GM18858 (cell line): ENCODE data around the gene PLEKHA5.
A peak's percentile ranks its signal among the peaks of the same experiment; 100 is the strongest.

Source experiments
- ATAC-seq: cut with Tn5 transposase; IDR thresholded peaks from one replicate; pipeline ENCODE4 v1.9.1; 2021; ENCODE audit not compliant: unreplicated experiment

The PLEKHA5 gene

DNA sequence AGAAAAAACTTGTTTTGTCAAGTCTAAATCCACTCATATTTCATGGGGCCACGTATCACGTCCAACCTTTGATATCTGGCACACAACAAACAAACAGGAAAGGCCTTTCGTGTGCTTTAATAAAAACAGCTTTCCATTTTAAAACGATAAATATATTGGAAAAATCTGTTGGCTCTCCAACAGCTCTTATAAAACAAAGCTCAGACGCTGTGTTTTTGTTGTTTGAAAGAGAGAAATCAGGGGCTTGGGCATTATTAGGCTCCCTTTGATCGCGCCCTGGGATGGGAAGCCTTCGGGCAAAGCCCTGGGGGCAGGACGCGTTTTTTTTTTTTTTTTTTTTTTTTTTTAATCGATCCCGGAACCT lies 429 bp upstream of the PLEKHA5 start:
- ATAC-seq = no peak

DNA sequence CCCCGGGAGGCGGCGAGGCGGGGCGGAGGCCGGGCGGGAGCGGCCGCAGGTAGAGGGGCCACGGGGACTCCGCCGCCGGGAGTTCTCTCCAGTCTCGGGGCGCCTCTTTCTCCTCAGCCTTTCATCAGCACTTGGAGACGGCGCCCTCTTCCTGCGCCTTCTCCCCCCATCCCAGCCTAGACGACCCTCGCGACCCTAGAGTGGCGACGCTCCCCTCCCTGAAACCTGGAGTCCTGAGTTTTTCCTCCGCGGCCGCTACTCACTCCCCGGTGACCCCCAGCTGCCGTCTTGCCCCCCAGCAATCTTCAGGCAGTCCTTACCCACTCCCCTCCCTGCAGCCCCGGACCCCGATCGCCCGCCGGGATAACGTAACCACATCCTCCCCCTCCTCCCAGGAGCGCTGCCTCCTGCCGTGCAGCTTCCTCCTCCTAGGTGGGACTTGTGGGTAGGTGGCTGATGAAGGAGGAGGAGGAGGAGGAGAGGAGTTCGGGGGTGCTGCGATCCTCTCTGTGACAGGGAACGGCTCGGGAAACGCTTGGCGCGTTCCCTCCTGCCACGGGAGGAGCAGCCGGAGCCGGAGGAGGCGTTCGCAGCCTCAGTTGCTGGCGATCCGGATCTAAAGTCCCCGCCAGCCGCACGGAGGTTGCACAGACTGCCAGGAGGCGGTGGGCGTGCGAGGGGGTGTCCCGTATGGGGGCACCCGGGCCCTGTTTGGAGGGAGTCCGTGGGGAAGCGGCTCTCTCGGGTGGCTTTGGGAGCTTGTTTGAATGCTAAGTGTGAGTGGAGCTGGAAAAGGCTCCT lies 891 bp downstream of the PLEKHA5 start:
- no peak for ATAC-seq

DNA sequence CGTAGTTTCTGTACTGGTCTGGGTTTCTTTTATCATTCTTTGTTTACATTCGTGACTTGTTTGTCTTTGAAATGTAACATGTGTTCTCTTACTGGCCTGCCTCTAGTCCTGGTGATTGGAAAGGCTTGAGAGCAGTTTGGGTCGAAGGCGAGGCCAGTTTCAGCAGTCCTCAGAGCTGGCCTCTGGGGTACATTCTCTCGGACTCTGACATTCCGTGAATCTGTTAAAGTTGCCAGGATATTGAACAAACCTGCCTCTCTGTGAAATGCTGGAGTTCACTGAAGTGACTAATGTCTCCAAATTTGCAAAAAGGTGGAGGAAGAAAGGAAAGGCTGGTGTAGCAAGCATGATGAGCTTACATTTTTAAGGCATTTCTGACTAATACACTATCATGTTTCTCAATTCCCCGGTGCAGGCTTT lies 1.5 kb downstream of the PLEKHA5 start:
- ATAC-seq = no peak

DNA sequence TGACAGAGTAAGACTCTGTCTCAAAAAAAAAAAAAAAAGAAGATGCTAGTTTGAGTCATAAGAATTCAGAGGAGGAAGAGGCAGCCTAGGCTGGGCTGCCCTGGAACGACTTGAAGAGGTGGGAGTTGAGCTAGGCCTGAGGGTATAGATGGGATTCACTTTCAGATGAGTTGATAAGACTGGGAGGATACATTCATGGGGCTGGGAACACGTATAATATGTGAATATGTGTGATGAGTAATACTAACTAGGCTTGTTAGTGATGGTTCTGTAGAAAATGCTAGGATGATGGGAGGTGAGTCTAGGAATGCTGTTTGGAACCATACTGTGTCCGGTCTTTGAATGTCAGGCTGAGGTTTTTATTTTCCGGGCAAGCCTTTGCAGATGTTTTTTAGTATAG lies 9.0 kb downstream of the PLEKHA5 start:
- ATAC-seq = no peak

DNA sequence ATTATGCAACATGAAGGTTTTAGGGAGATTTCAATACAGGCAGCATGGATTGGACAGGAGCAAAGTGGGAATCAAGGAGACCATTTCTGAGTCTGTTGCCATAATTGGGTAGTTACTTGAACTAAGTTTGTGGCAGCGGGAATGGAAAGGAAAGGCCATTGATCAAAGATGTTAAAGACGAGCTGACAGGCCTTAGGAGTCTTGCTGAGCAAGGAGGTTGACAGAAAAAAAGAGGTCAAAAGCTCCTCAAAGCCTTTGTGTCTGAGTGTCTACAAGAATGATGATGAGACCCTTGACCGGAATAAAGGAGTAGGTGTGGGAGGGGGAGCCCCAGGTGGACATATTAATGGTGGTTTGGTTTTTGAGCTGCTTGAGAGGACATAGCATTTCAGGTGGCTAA lies 9.4 kb downstream of the PLEKHA5 start:
- ATAC-seq = no peak

DNA sequence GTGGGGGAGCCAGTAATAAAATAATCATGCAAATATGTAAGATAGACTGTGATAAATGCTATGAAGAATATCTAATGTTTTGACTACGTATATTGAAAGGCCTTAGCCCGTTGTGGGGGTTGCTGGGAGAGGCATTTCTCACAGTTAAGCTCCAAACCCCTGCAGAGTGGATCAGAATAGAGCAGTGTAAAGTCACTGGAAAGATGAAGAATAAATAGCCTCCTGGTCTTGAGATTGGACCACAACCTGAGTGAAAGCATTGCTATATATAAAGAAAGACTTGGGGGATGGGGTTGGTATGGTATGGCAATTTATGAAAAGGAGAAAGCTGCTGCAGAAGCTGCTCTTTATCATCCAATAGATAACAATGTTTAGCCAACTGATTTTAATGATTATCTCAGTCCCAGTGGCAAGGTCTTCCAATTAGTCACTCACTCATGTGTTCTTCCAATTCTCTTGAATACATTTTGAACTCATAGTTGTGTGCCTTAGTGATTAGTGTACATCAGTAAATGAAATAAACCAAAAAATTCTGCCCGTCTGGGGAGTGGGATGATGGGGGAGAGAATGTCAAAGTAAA lies 10.2 kb downstream of the PLEKHA5 start:
- no peak for ATAC-seq

DNA sequence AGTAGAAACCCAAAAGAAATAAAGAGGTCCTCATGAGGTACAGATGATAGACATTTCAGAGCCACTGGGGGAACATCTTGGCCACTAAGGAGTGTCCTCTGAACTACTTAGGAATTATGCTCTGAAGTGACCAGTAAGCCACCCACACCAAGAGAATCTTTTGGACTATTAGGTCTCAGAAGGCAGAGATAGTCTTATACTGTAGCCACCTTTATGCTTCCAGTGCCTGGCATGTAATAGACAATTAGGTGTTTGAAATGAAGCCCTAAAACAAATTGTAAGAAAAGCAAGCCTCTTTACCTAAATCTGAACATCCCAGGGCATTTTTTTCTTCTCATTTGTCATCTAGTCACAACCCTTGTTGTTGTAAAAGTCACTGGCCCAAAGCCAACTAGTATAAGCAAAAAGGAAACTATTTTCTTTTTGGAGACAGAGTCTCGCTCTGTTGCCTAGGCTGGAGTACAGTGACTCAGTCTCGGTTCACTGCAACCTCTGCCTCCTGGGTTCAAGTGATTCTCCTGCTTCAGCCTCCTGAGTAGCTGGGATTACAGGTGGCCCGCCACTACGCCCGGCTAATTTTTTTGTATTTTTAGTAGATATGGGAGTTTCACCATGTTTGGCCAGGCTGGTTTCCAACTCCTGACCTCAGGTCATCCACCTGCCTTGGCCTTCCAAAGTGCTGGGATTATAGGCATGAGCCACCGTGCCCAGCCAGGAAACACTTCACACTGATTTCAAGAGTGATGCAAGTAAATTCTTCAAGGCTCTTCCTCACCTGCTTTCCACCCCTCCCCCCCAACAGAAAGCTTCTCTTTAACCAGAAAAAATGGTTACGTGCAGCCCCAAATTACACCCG lies 11.1 kb downstream of the PLEKHA5 start:
- no peak for ATAC-seq

DNA sequence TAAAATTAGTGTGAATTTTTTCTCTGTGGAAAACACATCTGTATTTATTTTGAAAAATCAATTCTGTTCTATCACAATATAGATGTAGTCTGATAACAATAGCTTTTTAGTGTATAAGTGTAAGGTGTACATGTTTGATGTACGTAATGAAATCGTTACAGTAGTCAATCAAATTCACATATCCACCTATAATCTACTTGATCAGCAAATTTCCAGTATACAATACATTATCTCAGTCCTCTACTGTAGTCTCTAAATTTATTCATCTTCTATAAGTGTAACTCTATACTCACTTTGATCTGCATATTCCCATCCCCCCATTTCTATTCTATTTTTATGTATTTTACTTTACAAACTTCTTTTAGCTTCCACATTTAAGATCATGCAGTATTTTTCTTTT lies 13.0 kb downstream of the PLEKHA5 start:
- no peak for ATAC-seq

DNA sequence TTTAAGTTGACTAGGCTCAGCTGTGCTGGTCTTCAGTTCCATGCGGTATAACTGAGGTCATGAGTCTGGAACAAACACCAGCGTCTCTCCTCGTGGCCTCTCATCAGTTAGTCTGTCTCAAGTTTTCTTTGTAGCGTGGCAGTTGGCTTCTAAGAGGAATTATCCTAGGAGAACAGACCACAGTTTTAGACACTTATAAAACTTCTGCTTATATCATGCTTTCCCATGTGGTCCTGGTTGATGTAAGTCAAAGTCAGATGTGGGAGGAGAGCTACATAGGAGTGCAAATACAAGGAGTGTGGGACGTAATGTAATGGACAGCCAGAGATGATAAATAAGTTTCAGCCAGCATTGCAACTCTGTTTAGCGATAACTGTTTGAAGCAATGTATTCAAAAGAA lies 14.8 kb downstream of the PLEKHA5 start:
- no peak for ATAC-seq

DNA sequence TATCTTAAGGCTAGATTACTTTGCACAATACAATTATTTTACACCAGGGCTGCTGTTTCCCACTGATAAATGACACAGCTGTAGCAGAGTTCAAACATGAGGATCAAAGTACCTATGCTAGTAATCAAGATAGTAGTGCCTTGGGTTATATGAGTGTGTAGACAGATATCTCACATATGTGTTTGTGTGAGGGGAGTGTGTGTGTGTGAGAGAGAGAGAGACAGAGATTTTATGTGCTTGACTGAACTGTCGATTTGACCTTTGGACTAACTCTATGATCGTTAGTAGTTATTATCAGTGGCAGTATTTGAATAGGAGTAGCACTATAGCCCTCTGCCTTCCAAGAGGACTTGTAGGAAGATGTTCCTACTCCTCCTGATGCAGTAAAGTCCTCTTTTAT lies 15.5 kb downstream of the PLEKHA5 start:
- no peak for ATAC-seq

DNA sequence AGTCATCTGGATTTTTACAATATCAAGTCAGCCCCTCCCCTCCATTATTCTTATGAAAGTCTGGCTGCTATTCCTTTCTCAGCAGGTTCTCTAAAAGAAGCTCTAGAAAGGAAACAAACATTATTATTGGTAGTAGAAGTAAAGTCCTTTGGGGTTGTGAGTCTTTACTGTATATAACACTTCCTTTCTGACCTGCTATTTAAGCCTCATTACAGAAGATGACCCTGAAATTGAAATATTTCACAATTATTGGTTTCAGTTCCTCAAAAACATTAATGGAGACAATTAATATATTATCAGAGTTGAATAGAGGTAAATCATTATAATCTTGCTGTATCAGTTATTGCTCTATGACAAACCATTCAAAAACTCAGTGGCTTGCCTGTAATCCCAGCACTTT lies 19.3 kb downstream of the PLEKHA5 start:
- peak; percentile 49 for ATAC-seq

DNA sequence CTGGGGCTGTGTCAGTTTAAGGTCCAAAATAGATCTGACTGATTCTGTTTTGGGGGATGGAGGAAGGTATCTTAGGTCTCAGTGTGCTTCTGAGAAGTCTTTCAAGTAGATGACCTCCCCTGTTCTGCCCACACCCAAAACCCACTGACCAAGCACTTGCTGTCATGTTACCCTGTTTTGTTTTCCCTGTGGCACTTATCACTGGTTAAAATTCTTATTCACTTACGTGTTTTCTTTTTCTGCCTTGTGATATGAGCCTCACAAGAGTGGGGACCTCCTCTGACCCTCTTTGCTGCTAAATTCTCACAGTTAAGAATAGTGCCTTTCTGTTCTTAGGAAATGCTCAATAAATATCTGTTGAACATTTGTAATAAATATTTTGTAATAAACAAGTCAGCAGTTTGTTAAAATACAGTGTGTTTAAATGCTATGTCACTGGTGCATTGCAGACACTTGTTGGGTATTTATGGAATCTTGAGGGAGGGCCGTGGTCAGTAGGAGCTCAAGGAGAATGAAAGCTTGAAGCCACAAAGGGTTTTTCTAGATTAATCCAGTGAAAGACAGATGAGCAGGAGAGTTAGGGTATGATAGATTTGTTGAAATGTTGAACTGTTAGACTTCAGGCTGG lies 20.9 kb downstream of the PLEKHA5 start:
- ATAC-seq = no peak

DNA sequence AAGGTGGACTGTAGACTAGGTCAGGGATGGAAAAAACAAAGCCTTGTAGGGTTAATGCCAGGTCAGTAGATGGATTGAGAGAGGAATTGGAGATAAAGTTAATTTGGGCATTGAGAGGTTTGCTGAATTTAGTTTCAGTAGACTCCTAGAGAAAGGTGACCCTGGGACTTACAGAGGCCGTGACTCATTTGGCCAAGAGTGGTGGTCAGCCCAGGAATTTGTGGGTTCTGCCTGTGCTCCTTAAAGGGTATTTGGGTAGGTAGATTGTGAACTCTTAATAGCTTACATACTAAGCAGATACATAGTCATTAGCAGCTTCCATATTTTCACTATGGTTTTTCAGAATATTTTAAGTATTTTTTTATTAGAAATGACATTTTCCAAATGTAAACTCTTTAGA lies 21.8 kb downstream of the PLEKHA5 start:
- no peak for ATAC-seq

DNA sequence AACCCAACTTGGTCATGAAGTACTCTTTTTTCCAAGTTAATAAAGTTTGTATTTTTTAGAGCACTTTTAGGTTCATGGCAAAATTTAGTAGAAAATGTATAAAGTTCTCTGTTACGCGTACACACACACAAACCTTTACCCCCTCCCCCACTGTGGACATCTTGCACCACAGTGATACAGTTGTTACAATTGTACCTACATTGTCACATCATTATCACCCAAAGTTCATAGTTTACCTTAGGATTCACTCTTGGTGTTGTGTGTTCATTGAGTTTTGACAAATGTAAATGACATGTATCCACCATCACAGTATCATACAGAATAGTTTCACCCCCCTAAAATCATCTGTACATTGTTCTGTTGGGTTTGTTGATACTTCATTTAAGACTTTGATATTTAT lies 23.9 kb downstream of the PLEKHA5 start:
- no peak for ATAC-seq

DNA sequence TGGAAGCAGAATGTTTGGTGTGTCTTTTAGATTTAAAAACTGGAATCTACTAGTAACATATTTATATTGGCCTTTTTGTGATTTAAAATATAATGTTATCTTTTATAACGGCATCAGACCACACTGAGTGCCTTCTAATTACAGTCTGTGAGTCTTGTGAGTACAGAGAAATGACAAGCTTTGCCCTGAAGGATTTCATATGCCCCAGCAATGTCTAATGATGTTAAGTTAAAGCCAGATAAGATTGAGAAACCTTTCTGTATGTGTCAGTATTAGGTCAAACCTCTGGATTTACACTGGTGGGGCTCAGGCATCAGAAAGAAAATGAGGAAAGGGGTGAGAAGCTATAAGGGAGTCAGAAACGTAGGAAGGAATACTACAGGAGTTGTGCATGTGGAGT lies 25.2 kb downstream of the PLEKHA5 start:
- ATAC-seq = no peak

DNA sequence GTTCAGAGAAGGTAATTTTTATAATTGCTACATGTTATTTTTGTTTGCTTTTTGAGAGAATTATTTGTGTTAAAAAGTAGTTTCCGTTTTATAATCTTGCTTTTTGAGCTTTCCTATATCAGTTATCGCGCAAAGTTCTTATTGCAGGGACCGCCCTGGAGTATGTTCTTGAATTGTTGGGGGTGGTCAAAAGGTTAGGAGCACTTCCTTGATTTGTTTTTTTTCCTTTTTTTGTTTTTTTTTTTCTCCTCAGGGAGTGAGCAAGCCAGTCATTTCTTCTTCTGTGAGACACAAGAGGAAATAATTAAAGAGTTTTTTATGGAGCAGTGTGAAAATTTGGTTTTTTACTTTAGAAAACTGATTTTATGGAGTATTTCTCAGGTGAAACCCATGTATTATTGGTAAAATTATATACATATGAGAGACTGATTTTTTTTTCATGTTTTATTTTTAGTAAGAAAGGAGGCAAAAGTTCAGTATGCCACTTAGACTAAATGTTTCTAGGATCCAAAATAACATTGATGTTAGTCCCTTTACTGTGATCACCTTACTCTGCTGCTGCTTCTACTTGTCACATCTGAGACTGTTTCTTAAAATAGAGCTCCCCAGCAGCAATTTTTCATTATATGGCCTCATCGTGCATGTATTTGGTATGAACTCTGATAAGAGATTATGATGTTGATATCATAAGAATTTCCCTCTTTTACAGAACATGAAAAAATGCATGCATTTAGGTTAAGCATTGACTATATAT lies 26.6 kb downstream of the PLEKHA5 start:
- no peak for ATAC-seq

DNA sequence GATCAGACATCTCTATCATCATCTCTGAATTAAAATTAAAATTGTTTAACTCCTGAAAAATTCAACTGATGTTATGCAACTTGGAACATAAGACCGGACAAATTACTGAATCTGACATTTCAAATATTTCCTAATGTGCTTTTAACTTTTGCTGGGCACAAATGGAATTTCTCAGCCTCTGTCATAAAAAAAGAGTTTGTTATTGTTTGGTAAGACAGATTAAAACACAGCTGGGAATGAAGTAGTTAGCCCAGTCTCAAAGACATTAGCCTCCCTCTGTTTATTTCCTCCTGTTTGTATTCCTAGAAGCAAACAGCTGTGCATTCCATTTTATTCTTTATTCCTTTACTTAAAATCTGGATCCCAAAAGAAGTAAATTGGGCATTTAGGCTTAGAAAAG lies 29.4 kb downstream of the PLEKHA5 start:
- ATAC-seq = no peak

DNA sequence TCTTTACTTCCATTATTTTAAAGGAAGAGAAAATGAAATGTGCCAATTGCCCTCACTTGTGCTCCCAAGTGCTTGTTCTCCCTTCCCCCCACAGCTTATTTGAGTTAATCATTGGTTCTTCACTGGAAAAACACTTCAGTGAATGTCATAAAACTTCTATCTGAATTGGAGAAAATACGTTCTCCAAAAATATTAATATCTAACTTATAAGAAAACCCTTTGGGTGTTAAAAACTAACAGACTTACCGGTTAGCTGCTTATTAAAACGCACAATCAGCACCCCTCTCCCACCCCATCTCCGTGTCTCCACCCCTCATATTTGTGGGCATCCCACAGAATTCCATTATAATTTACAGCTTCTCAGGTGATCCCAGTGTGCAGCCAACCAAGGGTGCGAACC lies 31.7 kb downstream of the PLEKHA5 start:
- ATAC-seq = no peak

DNA sequence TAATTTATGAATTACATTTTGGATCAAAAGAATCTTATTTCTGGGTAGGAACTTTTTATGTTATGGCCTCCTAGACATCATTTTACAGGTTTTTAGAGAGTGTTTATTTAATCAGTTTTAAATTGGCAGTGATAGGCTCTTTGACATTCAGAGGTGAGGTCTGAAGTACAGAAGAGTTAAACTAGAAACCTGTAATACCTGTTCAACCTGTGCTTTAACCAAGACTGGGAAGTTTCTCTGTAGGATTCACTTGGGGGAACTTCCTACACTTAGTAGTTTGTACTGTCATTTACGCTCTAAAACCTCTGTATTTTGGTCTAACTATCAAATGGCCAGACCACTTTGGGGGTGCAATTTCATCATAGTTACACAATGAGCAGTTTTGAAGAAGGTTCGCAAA lies 35.9 kb downstream of the PLEKHA5 start:
- no peak for ATAC-seq

DNA sequence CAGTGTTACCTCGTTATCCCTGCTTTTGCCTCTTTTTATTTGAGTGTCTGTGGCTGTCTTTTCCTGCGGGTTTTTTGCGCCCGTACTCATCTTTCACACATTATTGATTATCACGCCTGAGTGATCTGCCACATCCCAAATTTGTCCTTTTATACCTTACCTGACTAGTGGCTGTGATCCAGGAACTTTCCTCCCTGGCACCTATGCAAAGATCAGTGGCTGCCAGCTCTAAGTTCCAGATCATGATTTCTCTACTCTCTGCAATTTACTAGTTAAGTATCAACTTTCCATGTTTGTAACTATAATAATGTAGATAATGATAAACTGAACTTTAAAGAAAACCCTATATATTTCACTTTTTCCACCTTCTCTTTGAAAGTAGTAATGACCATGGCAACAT lies 36.9 kb downstream of the PLEKHA5 start:
- no peak for ATAC-seq

DNA sequence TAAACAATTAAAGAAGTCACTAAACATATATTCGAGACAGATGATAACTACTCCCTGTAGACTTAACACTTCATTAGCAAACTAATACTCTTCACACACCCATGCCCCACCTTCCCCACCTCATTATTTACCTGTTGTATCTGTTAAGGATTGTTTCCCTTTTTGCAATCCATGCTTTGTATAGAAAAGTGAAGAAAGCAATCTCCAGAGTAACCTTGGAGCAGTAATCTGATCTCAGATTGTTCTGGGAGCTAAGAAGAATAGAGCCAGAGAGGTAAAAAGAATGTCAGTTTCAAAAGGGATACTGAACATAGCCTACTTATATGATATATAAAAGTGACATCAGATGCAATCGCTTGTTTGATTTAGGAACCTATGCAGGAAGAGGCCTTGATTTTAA lies 37.4 kb downstream of the PLEKHA5 start:
- ATAC-seq = no peak
